Measurements from ENCODE around the gene MEGF6.

The MEGF6 gene

DNA sequence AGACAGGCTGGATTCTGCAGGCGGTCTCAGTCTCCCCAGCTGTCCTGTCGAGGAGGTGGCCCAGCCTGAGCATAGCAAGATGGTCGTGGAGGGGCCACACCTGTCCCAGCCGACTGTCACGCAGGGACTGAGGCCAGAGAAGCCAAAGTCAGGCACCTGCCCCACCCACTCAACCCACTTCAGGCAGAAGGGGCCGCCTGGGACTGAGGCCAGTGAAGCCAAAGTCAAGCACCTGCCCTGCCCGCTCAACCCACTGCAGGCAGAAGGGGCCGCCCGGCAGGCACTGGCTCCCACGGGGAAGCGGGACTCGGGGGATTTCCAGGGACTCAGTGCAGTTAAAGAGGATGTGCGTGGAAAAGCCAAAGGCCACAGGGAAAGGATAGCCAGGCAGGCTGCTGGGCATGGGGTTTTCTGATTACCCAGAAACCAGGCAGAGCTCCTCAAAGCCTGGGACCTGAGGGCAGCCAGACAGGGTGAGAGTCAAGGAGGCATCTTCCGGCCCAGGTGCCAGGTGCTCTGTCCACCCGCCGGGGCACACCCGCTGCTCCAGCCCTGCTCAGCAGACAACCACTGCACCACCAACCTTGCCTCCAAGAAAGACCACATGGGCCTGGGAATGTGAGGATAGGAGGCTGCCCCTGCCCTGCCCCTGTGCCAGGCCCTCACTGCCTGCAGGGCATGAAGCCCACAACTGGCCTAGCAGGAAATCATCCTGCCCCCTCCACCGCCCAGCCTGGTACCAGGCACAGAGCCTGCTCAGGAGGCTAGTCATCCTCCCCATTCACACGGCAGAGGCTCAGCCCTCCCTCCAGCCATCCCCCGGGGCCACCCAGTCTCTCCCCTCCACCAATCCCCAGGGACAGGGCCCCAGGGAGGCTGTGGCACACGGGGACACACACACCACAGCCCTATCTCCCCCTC, 41.0 kb downstream of the MEGF6 start:
- DNase-seq = no peak

DNA sequence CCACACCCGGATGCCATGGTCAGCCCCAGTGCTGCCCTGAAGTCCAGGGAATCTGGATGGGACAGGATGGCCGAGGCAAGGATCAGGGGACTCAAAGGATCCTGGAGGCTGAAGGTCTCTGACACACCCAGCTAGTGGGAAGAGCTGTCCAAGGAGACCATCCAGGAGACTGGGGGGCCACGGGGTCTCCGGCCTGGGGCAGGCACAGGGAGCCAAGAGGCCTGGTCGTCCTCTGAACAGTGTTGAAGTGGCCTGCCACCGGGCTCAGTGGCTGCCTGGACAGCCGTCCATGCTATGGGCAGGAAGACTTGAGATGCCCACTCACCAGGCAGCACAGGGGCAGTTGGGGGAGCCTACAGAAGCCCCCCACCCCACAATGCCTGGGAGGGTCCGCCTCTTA, 41.9 kb downstream of the MEGF6 start:
- no peak for DNase-seq

DNA sequence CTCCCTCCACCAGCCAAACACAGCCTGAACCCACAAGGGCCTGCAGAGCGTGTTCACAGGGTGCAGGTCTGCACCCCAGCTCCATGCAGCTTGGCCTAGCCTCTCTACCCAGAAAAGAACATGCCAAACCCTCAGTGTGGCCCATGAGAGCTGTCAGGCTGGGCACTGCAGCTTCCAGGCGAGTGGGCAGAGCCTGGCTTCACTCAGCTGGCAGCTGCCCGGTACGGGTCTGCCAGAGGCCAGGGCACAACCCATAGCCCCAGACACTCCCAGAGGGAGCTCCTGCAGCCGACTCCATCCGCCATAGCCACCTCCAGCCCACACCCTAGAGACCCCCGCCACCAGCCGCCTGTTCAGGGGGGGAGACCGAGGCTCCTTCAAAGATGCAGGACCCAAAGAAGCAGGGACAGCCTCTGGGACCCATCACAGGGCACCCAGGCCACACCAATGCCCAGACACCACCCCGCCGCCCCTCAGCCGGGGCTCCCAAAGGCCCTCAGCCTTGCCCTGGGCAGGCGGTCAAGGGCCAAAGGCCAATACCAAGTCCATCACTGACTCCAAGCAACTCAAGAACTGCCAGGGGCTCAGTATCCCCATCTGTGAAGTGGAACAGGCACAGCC, 42.4 kb downstream of the MEGF6 start:
- no peak for DNase-seq

DNA sequence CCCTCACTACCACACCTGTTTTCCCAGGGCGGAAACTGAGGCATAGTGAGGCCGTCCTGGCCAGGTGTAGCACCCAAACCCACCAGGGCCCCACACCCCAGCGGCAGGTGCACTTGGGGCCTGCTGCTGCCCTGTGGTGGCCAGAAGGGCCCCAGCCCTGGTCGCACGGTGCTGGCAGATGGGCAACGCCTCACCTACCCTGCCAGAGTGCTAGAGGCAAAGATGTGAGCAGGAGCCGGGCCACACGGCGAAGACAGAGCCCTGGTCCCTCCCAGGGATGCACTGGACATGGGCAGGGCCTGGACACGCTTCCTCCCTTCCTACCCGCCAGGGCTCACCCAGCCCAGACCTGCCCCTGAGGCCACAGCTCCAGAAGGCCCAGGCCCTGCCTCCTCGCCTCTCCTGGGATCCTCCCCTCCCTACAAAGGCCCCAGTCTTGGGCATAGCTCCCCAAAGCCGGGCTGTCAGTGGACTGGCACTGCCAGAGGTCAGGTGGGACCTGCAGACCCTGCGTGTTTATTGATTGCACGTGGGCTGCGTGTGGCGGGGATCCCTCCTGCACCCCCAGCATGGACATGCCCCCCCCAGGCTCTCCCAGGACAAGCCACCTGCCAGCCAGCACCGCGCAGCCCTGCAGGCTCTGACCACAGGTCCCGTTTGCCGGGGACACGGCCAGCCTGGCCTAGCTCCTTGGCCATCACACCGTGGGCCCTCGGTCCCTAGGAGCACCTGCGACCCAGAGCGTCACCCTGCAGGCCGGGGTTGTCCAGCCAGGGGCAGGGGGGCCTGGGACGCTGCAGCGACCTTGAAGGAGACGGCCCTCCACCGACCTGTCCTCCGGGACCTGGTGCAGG, 44.1 kb downstream of the MEGF6 start:
- DNase-seq = no peak

DNA sequence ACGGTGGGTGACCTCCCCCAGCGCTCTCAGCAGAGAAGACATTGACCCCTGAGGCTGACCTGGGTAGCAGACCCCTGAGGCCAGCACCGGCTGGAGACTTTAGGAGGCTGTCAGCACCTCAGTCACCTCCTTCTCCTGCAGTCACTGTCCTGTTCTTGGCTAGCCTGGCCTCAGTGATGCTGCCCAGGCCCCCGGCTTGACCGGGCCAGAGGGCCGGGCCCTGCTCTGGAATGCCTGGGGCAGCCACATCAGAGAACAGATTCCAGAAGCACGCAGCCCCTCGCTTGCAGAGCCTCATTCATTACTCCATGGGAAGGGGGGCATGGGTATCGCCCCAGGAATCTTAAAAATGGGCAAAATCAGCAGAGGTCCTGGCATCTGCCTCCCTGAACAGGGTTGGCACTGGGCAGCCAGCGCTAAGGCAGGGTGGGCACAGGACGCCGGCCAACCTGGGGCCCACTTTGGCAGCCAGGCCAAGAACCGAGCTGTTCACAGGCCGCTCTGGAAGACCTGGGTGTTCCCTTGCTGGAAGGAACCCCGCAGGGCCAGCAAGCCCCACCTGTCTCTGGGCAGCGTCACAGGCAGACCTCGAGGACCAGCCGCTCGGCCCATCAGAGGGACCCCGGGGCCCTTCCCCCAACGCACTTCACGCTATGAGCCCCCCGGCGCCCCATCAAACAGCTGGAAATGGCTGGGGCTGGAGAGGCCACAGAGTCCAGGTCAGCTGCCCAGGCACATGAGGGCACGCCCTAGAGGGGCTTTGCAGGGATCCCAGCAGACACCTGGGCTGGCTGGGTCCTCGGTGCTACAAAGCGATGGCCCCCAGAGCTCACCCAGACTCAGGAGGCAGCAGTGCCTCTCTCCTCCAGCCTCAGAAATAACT, 45.1 kb downstream of the MEGF6 start:
- DNase-seq = no peak

DNA sequence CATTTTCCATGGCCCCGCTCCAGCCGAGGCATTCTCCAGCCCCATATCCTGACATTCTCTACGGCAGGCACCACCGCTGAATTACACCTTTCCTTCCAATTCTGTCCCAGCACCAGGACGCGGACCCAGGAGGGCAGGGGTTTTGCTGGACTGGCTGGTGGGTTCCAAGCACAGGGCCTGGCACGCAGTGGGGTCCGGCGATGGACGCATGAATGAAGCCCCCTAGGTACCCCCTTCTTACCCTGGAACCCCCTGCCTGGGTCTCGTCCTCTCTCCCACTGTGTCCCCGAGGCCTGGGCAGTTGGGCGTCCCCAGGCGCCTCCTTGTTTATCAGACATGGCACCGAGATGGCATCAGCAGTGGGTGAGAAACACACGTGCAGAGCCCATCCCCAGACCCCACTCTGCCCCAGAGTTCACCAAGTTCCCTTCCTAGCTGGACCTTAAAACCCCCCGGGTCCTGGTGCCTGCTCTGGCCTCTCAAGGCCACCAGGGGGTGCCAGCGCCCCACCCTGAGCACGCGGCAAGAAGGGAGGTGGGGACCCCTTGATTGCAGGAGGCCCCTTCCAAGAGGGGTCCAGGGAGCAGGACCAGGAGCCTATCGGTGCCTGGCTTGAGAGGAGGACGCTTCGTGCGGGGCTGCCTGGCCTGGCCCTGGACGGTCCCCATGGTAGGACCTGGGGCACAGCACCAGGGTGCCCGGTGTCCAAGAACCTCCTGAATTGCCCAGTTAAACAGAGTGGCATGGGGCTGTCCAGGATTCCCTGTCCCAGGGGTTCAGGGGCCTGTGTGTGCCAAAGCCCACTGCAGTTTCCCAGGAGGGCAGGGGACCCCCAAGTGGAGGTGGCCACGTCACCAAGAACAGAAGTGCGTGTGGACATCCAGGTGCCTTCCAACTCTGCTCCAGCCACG, 46.1 kb downstream of the MEGF6 start:
- peak; percentile 57 for DNase-seq

DNA sequence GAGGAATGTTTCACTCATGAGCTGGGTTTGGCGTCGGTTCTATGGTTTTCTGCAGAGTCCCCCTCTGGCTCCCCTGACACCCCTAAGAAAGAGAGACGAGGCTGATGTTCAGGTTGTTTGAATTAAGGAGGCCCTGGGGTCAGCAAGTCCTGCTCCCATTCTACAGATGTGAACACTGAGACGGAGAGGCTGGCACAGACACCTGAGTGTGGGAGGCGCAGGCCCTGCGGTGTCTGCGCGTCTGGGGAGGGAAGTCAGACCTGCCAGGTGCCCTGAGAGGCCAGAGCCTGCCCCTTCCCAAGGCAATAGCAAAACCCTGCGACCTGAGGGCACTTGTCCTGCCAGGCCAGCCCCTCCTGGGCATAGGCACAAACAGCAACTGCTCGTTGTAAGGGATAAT, 47.7 kb downstream of the MEGF6 start:
- no peak for DNase-seq

DNA sequence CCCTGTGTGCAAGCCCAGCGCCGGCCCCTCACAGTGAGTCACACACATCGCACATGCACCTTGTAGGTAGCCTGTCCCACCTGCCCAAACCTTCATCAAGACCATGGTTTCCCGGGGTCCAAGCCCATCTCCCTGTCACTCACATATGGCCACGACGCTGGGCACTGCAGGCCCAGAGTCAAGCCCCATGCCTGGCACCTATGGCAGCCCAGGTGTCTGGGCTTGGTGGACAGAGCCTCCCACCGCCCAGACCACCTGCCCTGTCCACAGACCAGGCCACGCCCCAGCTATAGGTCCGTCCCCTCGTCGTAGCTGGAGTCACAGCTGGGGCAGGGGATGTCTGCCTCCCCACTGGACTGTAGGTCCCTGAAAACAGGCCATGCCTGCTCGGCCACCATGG, 48.2 kb downstream of the MEGF6 start:
- DNase-seq = no peak

DNA sequence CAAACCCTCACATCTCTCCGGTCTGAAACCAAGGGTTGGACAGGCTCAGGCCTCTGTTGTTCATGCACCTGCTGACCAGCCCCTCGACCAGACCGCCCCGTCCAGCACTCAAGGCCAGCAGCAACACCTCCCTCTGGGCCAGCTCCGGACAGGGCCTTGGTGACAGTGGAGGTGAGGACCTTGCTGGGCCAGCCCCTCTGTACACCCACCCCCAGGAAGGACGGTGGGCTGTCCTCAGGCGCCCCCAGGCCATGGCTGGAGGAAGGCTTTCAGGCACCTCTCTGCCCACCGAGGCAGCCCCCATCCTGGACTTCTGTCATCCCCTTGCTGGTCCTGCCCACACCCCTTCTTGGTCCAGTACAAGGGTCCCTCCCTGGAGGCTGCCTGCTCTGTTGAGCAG, 48.6 kb downstream of the MEGF6 start:
- no peak for DNase-seq

DNA sequence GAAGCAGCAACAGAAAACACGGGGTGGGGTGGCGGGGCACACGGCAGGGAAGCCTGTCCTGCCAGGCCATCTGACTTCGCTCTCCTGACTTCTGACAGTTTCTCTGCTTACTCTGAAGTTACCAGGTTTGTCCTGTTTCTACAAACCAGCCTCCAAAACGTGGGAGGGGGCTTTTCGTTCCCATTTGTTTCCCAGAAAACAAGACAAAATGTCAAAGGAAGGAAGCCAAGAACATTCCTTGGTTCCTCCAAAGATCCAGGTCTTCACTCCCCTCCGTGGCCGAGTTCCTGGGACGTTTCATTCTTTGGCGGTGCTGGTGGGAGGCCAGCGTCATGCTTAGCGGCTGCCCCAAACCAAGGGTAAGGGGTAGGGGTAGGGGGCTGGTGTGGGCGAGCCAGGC, 49.6 kb downstream of the MEGF6 start:
- no peak for DNase-seq

DNA sequence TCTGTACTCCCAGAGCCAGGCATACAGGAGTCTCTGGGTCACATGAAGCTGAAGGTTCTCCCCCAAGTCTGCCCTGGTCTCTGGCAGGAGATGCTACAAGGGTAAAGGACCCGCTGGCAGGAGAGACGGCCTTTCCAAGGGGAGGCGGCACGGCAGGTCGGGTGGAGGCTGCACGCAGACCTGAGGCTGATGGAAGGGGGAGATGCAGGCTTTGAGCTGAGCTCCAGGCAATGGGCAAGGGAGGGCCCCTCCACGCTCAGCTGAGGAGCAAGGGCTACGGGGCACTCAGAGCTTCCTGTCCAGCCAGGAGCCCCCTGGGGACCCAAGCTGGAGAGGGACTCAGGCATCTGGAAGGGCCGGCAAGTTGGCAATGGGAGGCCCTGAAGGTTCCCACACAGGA, 50.3 kb downstream of the MEGF6 start:
- no peak for DNase-seq

DNA sequence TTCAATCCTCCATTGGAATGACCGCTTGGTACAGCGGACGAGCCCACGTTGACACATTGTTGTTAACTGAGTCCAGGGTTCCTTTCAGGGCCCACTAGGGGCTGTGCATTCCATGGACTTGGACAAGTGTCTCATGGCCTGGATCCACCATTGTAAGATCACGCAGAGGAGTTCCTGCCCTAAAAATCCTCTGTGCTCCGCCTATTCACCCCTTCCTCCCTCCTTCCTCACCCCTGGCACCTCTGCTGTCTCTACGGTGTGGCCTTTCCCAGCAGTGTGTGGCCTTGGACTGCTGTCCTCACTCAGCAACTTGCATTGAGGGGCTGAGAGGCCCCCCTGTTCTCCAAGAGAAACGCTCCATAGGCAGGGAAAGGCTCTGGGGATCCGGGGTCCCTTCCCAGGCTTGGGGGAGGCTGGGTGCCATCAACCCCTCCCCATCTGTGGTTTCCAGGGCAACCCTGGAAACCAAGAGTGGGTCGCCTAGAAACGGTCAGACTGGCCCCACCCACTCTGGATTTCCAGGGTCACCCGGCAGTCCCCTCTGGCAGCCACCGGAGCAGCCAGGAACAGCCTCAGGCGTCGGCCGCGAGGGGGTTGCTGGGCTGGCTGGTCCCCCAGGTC, 50.9 kb downstream of the MEGF6 start:
- no peak for DNase-seq

DNA sequence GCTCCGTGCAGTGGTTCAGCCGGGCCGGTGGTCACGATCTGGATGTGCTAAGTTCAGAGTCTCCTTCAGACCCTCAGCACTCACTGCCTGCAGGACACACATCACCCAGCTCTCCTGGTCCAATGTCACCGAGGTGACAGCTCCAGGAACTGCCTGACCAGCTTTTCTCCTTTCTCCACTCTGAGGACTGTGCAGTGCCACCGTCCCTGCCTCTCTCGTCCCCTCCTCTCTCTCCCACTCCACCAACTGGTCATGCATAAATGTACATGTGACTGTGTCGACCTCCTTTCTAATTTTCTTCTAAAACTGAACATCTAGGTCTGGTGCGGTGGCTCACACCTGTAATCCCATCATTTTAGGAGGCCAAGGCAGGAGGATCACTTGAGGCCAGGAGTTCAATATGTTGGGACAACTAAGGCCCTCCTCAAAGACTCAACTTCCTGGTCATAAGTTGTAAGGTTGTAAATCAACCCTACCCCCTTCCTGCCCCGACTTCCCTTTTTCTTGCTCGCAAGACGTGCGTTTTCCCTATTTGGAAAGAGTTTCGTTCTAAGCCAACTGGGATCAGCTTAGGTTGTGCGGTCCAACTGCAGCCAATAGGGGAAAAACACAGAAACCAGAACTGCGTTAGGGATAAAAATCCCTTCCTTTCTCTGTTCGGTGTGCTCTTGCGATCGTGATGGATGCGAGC, 53.1 kb downstream of the MEGF6 start:
- no peak for DNase-seq

DNA sequence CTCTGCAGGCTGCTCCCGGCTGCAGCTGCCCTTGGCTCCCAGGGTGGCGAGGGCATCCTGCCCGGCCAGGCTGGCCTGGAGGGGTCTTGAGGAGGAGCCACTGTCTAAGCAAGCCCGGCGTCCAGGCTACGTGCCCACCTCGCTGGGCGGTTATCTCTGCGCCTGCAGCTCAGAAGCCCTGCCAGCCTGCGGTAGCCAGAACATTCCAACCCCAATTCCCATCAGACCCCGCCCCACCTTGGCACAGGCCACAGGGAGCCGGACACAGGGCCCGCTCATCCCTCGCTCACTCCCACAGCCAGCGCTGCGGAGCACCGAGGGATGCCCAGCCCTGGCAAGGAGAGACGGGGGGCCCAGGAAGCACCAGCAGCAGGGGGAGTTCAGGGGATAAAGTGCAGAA, 53.9 kb downstream of the MEGF6 start:
- no peak for DNase-seq

DNA sequence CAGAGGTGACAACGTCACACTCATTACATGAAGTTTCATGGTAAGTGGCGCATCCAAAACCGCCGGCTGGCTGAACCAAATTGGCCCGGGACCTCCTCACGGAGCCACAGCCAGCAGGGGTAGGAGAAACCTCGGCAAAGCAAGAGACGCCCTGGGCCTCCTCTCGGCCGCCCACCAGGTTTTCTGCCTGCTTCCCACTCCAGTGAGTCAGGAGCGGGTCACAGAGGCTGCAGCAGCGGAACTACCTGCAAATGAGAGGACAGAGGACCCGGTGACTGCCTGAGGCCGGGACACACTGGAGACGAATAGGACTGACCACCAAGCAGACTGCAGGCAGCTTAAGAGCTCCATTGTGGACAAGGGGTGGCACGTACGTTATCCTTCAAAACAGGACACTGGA, 55.0 kb downstream of the MEGF6 start:
- DNase-seq = no peak

DNA sequence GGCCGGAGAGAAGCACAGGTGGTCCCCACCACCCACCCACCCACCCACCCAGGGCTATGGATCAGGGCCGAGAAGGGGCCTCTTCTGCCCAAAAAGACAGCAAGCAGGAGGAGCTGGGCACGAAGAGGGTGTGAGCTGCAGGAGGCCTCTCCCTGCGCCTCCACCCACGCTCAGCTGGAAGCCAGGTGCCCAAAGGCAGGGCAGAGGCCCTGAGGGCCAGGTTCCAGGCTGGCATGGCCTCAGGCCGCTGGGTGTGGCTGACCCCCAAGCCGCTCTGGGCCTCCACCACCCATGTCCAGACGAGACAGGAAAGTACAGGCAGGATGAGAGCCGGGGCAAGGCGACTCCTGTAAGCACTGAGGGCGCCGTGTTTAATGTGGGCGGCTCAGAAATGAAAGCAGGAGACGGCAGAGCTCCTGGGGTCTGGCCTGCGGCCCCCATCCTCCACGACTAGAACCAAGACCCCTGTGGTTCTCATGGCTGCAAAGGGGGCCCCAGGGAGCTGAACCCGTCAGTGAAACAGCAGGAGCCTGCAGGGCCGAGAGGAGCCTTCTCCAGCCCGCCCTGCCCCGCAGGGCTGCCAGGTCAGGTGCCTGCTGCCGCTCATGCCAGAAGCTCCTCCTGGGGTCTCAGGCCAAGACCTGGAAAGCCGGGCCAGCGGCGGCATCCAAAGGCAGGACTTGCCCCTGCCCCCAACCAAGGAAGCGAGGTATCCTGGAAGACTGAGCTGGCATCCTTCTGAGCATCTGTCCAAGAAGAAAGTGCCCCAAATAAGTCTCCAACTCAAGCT, 56.0 kb downstream of the MEGF6 start:
- DNase-seq = no peak

DNA sequence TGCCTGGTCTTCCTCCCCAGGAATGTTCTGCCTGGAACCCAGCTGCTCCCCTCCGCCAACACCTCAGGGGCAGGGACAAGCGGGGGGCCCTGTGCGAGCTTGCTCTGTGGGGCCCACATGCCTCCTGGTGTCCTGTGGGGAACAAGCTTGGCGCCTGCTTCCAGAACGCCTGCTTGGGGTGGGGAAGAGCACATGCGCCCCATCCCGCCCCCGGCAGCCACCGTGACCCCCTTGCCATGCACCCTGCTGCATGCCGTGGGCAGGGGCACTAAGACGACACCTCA, 57.4 kb downstream of the MEGF6 start:
- no peak for DNase-seq

DNA sequence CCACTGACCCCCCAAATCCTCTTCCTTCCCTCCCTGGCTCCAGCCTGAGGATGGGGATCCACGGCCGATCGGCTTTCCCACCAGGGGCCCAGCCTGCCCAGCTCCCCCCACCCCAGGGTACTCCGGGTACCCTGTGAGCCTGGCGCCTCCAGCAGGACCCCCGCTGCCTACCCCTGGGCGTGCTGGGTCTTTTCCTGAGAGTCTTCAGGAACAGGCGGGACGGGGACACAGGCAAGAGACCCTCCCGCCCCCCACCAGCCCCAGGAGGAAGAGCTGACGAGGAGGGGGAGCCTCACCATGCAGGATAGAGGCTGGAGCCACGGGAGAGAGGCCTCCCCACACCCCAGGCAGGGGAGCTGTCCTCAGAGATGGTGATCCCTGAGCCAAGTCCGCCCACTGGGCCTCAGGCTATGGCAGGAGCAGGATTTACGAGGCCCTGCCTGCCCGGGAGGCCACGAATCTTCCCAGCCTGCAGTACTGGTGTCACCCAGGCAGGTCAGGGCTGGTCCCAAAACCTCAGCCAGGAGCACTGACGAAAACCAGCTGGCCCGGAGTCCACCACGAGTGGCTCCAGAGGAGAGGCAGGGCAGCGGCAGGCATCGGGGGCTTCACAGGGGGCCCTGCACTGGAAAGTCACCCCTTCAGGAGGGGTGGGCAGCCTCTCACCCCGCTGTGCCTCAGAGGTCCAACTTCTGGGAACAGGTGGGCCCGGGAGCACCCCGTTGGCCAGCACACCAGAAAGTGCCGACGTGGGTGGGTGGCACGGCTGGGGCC, 58.0 kb downstream of the MEGF6 start:
- no peak for DNase-seq

DNA sequence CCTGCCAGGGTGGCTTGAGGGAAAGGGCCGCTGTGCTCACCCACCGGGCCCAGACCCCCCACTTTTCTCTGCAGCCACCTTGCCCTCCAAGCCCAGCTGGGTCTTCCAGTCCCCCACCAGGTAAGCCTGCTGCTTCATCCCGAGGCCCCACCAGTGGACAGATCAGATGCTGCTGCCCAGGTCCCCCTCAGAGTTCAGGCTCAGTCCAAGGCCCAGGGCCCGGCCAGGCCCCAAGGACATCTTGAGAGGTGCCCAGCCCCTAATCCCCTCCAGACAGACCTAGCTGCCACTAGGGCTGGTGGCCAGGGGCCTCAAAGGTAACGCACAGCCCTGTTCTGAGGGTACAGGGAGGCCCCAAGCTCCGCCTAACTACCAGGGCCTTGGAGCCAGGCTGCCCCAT, 58.6 kb downstream of the MEGF6 start:
- no peak for DNase-seq

Measured in stimulated activated CD8-positive, alpha-beta memory T cell treated with anti-CD3 and anti-CD28 coated beads, Interleukin-4, amount 100 ng/mL, for 48 hours (primary cell).